ENCODE results near the gene UBE2M. TPM values are rescaled to one million over a fixed set of nuclear protein-coding genes. Genes with fewer than 3 reads are reported as not detected.

The UBE2M gene
- total RNA-seq, 1 donor from 2014 or later = 92.8 TPM

- intact Hi-C loops (cut with micrococcal nuclease) = loop anchor here (1.0 kb wide), 2 partner anchors 12 to 37 kb away; partner anchors contain the start of genes TRIM28 and ZBTB45
These were observed 2.3 kb downstream of the UBE2M start for GRCh38 chr19:58555920-58556621.

GRCh38 chr19:58555369-58555885, 3.0 kb downstream of the UBE2M start:
- intact Hi-C loops (cut with micrococcal nuclease) = loop anchor here (1.0 kb wide), 2 partner anchors 11 to 36 kb away; partner anchors contain the start of genes TRIM28 and ZBTB45

DNA sequence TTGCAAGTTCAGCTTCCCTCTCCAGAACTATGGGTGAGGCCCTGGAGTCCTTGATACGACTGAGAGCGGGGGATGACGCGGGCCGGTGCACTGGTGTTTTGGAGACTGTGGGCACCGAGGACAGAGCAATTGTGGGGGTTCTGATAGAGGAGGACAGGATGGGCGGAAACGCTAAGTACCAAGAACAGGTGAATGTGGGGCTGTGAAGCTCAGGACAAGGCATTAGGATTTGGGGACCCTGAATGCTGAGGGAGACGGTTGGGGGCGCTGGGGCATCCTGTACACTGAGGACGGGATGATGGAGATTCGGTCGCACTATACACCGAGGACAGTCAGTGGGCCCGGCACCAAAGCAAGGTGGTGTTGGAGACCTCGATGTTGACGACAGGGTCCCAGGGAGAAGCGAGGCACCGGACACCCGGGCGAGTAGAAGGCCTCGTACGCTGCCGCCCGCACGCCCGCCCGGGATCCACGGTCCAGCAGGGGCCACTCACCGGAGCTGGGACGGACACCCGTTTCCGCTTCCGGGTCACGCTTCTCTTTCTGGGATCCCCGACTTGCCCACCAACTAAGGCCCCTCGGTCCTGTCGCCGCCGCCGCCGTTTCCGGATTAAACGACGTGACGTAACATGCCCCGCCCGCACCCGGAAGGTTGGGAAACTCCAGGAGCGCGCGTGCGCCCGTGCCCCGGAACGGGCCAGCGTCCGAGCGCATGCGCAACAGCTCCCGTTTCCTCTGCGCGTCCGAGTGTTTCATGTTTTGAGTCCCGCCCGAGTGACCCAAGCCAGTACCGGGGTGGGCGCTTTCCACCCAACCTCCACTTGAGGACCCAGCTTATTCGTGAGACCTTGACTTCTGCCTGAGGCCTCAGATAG, 3.7 kb downstream of the UBE2M start, which contains the start of gene CHMP2A:
TSS of gene CHMP2A (minus strand) at position 612 of the 875 bp plus-strand sequence. CDS start 893 bp downstream, outside the sequence.
- intact Hi-C loops (cut with micrococcal nuclease) = loop anchor here (1.0 kb wide), 2 partner anchors 10 to 35 kb away; partner anchors contain the start of genes TRIM28 and ZBTB45

DNA sequence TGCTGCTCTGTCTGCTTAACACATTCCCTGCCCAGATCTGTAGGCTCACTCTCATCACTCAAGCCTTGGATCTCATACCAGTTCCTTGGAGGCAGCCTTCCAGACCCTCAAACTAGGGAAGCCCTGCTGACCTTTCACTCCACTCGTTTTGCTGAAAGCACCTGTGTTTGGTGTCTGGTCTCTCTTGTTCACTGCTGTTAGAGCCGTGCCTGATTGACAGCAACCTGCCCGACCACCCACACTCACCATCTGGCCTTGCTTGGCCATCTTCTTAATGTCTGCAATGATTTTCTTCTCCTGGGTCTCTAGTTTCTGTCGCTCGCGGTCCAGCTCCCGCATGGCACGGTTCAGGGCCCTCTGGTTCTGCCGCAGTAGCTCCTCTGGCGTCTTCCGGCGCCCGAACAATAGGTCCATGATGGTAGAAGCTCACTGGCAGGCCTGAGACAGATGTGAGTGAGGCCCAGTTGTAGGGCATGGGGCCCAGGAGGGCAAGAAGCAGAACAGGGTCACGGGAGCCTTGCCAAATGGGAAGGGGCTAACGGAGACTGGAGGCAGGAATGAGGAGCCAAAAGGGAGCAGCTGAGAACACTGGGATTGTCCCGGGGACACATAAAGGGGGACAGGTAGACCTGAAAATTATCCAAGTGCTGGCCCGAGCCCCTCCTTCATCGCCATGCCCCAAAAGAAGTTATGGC, 4.5 kb downstream of the UBE2M start:
- intact Hi-C loops (cut with micrococcal nuclease) = no loop called here

GRCh38 chr19:58552655-58553054, 5.8 kb downstream of the UBE2M start:
- intact Hi-C loops (cut with micrococcal nuclease) = no loop called here

DNA sequence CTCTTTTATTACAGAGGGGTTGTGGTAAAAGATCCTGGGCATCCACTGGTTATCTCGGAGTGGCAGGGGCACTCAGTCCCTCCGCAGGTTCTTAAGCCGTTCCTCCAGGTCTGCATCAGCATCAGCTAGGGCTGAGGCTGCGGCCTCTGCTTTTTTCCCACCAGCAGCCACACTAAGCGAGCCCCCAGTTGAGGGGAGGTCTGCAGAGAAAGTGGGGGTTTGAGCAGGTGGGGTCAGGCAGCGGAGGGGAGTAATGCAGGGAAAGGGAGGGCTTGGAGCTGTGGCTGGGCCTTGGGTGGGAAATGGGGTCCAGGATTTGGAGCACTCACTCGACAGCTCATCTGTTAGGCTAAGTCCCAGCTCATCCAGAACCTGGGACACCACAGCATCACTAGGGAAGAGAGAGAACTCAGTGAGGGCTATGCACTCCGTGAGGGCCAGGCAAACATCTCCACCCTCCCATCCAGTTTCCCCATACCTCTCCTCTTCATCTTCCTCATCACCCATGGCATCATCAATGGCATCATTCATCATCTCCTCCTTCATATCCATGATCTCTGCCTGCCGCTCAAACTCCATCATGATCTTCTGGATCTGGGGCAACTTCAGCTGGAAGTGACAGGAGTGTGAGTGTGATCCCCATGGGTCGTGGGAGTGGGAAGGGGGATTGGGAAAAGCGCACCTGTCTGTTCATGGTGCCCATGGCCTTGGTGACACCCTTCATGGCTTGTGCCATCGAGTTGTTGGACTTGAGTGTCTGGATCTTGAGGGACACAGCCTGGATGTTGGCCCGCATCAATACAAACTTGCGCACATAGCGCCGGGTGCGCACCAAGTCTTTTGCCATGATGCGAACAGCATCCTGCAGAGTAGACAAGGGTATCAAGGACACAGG, 6.6 kb downstream of the UBE2M start:
- intact Hi-C loops (cut with micrococcal nuclease) = no loop called here

GRCh38 chr19:58551123-58551497, 7.3 kb downstream of the UBE2M start:
- intact Hi-C loops (cut with micrococcal nuclease) = no loop called here

GRCh38 chr19:58550362-58551122, 7.9 kb downstream of the UBE2M start:
- intact Hi-C loops (cut with micrococcal nuclease) = no loop called here

DNA sequence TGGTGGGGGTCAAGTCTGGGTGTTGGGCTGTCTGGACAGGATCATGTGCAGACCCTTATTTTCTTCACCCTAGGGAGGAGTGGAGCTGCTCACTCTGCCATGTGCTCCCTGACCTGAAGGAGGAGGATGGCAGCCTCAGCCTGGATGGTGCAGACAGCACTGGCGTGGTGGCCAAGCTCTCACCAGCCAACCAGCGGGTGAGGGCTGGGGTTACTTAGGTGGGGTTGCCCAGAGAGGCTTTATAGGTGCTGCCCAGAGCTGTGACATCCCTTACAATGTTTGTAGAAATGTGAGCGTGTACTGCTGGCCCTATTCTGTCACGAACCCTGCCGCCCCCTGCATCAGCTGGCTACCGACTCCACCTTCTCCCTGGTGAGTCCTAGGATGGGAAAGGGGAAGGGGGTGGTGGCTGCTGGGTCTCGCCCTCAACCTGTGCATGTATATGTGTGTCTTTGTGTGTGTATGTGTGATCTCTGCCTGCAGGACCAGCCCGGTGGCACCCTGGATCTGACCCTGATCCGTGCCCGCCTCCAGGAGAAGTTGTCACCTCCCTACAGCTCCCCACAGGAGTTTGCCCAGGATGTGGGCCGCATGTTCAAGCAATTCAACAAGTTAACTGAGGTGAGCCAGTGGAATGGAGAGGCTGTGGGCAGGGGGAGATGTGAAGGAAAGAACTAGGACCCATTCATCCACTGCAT, 8.6 kb downstream of the UBE2M start:
- intact Hi-C loops (cut with micrococcal nuclease) = no loop called here

DNA sequence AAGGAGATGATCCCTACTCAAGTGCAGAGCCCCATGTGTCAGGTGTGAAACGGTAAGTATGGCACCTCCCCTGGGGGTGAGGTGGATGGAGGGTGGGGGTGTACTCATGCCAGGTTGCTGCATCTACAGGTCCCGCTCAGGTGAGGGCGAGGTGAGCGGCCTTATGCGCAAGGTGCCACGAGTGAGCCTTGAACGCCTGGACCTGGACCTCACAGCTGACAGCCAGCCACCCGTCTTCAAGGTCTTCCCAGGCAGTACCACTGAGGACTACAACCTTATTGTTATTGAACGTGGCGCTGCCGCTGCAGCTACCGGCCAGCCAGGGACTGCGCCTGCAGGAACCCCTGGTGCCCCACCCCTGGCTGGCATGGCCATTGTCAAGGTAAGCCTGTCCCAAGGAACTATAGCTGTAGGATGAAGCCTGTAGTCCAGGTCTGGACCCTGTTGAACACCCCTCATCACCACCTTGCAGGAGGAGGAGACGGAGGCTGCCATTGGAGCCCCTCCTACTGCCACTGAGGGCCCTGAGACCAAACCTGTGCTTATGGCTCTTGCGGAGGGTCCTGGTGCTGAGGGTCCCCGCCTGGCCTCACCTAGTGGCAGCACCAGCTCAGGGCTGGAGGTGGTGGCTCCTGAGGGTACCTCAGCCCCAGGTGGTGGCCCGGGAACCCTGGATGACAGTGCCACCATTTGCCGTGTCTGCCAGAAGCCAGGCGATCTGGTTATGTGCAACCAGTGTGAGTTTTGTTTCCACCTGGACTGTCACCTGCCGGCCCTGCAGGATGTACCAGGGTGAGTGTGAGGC, 9.3 kb downstream of the UBE2M start:
- intact Hi-C loops (cut with micrococcal nuclease) = no loop called here

GRCh38 chr19:58547323-58548312, 10.8 kb downstream of the UBE2M start:
- intact Hi-C loops (cut with micrococcal nuclease) = no loop called here

GRCh38 chr19:58546019-58546530, 12.3 kb downstream of the UBE2M start:
- intact Hi-C loops (cut with micrococcal nuclease) = no loop called here

DNA sequence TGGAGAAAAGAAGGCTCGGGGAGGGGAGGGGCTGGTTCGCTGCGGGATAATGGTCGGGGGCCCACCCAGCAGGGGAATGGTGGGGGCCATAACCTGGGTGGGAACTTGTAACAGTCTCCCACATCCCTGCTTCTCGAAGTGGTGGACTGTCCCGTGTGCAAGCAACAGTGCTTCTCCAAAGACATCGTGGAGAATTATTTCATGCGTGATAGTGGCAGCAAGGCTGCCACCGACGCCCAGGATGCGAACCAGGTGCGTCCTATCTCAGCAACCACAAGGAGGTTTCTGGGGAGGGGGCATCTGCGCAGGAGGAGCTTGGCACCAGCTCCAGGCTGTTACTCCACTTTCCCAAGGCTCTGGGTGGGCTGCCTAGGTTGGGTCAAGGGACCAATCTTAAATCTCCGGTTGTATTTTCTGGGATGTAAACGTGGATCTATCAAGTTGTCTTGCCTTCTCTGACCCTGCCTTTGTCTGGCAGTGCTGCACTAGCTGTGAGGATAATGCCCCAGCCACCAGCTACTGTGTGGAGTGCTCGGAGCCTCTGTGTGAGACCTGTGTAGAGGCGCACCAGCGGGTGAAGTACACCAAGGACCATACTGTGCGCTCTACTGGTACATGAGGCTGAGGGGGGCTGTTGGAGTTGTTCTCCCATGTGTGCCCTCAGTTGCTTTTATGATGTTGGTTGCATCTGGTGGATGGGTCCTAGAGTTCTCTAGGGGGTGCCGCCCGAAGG, 13.0 kb downstream of the UBE2M start:
- intact Hi-C loops (cut with micrococcal nuclease) = no loop called here

DNA sequence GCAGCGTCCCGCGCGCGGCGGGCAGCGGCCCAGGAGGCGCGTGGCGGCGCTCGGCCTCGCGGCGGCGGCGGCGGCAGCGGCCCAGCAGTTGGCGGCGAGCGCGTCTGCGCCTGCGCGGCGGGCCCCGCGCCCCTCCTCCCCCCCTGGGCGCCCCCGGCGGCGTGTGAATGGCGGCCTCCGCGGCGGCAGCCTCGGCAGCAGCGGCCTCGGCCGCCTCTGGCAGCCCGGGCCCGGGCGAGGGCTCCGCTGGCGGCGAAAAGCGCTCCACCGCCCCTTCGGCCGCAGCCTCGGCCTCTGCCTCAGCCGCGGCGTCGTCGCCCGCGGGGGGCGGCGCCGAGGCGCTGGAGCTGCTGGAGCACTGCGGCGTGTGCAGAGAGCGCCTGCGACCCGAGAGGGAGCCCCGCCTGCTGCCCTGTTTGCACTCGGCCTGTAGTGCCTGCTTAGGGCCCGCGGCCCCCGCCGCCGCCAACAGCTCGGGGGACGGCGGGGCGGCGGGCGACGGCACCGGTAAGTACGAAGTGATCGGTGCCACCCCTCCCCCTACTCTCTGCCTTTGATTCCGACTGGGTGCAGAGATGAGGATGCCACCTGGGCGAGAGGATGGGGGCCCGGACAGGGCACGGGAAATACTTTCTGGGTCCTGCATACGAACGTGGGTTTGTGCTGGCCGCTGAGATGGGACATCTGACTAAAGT, 13.7 kb downstream of the UBE2M start:
- intact Hi-C loops (cut with micrococcal nuclease) = loop anchor here (1.0 kb wide), 5 partner anchors 11 to 30 kb away; partner anchors contain the start of genes CHMP2A, MZF1 and ZBTB45

All from T-helper 2 cell treated with Interferon-gamma antibody and Interleukin-4, amounts not matched to agents 100 ng/mL and 5 ng/mL, for 36 hours (primary cell).